Measurements from ENCODE around the gene MEIS2.

MEIS2 gene

GRCh38 chr15:36880913-36881460 is 219.4 kb downstream of the MEIS2 start:
- no peak for FAIRE-seq
- no peak for DNase-seq (ENCODE audit: low spot score)

GRCh38 chr15:36880224-36880912 is 220.0 kb downstream of the MEIS2 start:
- no peak for FAIRE-seq
- DNase-seq (ENCODE audit: low spot score): no peak

DNA sequence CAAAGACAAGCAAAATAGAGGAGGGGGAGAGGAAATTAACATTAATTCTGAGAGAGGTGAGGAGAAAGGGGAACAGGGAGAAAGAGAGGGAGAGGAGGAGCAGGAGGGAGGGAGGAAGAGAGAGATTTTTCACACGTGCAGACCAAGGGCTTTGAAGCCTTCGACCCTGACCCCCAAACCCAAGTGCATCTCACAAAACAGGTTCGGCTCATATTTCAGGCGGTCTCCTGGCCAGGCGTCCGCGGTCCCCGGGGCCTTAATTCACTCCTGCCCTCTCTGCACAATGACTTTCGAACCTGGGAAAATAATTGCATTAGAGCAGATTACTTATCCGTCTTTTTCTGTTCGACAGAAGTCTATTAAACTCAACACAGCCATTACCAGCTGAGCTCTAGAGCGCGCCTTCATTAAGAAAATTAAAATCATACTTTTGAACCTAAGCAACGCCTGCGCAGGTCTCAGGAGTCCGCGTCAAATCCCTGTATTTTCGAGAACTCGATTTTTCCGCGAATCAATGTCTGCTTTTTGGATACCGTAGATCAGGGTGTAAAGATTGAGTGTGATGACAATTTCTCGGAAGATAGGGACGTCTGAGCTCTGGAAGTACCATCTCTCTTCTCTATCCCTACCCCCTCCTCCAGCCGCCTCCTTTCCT is 220.7 kb downstream of the MEIS2 start:
- FAIRE-seq (no peak), DNase-seq (ENCODE audit: low spot score) (no peak)

DNA sequence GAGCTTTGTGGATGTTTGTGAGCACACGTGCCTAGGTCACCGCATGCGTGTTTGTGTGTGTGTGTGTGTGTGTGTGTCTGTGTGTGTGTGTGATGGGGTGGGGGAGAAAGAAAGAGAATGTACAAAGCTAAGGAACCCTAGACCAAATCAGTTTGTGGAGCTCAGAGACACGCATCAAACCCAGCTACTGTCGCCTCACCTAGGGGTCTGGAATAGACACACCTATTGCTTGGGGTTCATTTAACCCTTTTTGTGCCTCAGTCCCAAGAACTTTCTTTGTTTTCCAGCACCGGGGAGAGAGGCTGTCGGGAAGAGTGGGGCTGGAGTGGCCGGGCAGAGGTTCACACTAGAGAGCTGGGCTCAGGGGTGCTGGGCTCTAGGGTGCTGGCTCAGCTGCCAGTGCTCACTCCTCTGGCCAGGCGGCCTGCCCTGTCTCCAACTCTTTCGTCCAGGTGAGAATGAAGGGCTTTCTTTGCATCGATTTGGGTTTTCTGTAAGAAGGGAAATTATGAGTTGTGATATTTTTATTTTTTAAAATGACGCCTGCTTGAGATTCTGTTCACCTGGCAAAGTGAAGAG is 221.6 kb downstream of the MEIS2 start:
- FAIRE-seq (no peak), DNase-seq (ENCODE audit: low spot score) (no peak)

- FAIRE-seq (no peak), DNase-seq (ENCODE audit: low spot score) (no peak)
Measured at GRCh38 chr15:36877796-36878683, 222.3 kb downstream of the MEIS2 start.

DNA sequence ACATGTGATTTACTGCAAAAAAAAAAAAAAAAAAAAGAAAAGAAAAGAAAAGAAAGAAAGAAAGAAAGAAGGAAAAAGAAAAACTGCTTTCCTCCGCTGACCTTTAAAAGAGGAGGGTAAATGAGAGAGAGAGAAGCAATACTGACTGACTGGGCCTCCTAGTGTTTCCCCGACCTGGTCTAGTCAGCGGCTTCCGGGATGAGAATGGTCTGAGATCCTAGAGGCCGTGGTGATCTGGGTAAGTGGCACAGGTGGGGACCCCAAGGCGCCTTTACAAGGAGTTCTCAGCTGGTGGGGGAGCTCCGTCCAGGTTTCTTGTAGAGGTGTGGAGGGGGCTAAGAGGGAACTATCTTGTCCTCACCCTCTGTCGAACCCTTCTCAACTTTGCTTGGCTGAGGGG is 223.1 kb downstream of the MEIS2 start:
- no peak for FAIRE-seq

GRCh38 chr15:36875740-36876334 is 224.5 kb downstream of the MEIS2 start:
- FAIRE-seq: no peak

More for the DNA sequence above, 223.1 kb downstream of the MEIS2 start:
- DNase-seq (ENCODE audit: low spot score): no peak

DNA sequence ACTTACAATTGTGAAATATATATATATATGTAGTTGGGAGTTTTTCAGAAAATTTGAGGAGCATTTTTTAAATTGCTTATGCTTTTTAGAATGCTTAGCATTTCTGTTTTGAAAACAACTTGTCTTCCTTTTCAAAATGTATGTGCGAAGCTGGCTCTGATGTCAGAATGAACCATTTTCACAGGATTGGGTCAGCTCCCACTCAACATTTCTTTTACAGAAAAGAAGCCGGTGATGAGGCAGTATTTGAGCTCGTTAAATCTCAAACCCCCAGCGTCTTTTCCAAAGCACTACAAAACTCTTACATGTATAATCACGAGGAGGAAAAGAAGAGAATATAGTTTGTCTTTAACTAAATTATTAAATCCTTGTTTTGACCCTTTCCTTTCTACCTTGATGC is 225.4 kb downstream of the MEIS2 start:
- FAIRE-seq: no peak
- no peak for DNase-seq (ENCODE audit: low spot score)

More at GRCh38 chr15:36875740-36876334, 224.5 kb downstream of the MEIS2 start:
- DNase-seq (ENCODE audit: low spot score): no peak

- FAIRE-seq (no peak), DNase-seq (ENCODE audit: low spot score) (no peak)
Measured at GRCh38 chr15:36867436-36867835, 232.9 kb downstream of the MEIS2 start.

- no peak for FAIRE-seq
- no peak for DNase-seq (ENCODE audit: low spot score)
Measured at GRCh38 chr15:36866896-36867295, 233.5 kb downstream of the MEIS2 start.

DNA sequence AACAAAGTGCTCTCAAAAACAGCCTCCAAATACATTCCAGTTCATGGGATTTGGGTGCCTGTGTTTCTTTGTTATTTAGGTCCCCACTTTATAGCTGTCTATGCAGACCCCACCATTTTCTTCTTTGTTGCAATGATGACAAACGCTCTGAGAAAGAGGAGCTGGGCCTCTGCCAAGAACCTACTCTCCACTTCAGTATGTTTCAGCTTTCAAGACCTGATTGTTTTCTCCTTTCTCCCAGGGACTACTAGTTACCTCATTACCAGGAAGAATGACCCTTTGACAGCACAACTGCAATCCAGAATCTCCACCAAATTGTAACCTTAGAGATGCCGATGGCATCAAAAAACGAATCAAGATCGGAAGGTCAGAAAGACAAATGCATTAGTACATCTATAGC is 236.8 kb downstream of the MEIS2 start:
- FAIRE-seq (no peak), DNase-seq (ENCODE audit: low spot score) (no peak)

GRCh38 chr15:36860792-36861191 is 239.6 kb downstream of the MEIS2 start:
- no peak for DNase-seq (ENCODE audit: low spot score)
- no peak for FAIRE-seq

DNA sequence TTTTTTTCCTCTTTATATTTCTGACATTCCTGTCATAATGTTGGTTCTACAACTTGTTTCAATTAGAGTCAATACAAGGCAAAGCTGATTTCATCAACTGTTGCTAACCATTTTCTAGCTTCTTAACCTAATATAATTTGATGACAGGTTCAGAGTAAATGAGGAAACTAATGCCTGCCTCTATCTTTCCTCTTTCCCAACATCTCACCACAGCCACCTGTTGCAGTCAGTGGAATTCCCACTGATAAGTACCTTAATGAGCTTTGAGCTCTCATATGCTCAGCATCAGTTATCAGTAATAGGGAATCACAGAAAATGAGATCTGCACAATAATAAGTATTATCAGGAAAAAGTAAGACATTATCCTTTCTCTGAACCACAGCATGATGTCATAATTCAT is 241.9 kb downstream of the MEIS2 start:
- DNase-seq (ENCODE audit: low spot score) (no peak), FAIRE-seq (no peak)

- FAIRE-seq: no peak
- no peak for DNase-seq (ENCODE audit: low spot score)
Measured at GRCh38 chr15:36856339-36856973, 243.9 kb downstream of the MEIS2 start.

DNA sequence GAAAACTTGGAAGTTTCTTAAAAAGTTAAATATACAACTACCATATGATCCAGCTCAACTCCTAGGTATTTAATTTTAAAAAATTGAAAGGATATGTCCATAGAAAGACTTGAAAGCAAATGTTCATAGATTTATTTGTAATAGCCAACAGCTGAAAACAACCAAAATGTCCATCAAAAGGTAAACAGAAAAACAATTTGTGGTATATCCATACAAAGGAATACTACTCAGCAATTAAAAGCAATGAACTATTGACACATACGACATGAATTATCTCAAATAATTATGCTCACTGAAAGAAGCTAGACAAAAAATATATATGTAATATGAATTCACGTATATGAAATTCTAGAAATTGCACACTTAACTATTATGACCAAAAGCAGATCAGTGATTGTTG is 249.5 kb downstream of the MEIS2 start:
- FAIRE-seq: no peak

DNA sequence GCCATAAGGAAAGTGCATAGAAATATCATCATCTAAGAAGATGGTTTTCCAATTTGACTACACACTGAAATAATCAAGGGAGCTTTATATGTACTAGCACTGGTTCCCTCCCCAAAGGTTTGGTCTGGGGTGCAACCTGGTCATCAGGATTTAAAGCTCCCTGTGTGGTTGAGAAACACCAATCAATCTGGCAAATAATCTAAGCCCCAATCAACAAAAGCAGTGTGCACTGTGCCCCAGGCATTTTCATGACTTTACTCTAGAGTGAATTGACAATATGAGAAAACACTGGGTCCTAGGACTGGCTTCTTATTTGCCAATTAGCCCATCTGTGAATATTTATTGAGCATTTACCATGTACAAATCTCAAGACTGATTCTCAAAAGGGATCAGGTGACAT is 255.1 kb downstream of the MEIS2 start:
- DNase-seq (ENCODE audit: low spot score): no peak
- no peak for FAIRE-seq

More for the DNA sequence above, 249.5 kb downstream of the MEIS2 start:
- no peak for DNase-seq (ENCODE audit: low spot score)

DNA sequence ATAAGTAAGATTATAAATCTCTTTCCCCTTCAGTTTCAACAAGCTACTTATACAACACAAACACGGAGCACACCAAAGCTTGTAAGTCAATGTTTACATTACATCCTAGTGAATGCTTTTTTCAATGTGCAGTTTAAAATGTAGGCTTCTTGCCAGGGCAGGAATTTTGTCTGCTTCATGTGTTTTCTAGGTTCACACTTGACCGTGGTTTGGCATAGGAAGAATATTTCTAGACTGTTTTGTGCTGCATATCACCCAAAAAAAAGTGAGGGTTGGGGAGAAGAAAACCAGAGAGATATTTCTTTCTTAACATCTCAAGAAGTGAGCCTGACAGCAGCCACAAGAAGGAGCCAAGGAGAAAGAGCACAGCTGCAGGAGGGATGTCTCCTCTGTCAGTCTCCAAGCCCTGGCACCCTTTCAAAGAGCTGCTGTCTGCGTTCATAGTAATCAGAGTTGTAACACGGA is 255.8 kb downstream of the MEIS2 start:
- no peak for FAIRE-seq
- no peak for DNase-seq (ENCODE audit: low spot score)

GRCh38 chr15:36843822-36844221 is 256.5 kb downstream of the MEIS2 start:
- no peak for DNase-seq (ENCODE audit: low spot score)
- FAIRE-seq: no peak

- FAIRE-seq (no peak), DNase-seq (ENCODE audit: low spot score) (no peak)
Measured at GRCh38 chr15:36841193-36841592, 259.2 kb downstream of the MEIS2 start.

Measured in RCC 7860 (cell line).